Neural cell (in vitro differentiated cells): ENCODE results near the gene PPP2R1A.
A peak's percentile ranks its signal among the peaks of the same experiment; 100 is the strongest.

Experiments used
- CTCF ChIP-seq: fragments of 450-650 bp; IDR thresholded peaks from 2 replicates; pipeline ENCODE4 v1.5.1; 2014; ENCODE audit warnings: antibody characterized with exemption, mild to moderate bottlenecking, moderate library complexity; ENCODE audit not compliant: poor library complexity, severe bottlenecking
- EZH2 ChIP-seq: fragments of 200-600, 300-800 bp; shearing (Covaris generic), sonication (generic); IDR thresholded peaks from 2 replicates; pipeline ENCODE4 v1.6.1; 2014; ENCODE audit warnings: antibody characterized with exemption, low read length, borderline replicate concordance, mild to moderate bottlenecking; ENCODE audit not compliant: insufficient read depth, poor library complexity, severe bottlenecking
- POLR2AphosphoS5 ChIP-seq: IDR thresholded peaks from 2 replicates; pipeline ENCODE4 v1.6.1; 2012
- RAD21 ChIP-seq: fragments of 450-650 bp; conservative IDR thresholded peaks from 2 replicates; pipeline ENCODE4 v1.6.1; 2014; ENCODE audit warnings: antibody characterized with exemption, mild to moderate bottlenecking, moderate library complexity
- REST ChIP-seq: IDR thresholded peaks from 2 replicates; pipeline ENCODE4 v1.6.1; 2012; ENCODE audit warnings: borderline replicate concordance
- SMC3 ChIP-seq: fragments of 450-650 bp; conservative IDR thresholded peaks from 2 replicates; pipeline ENCODE4 v1.6.1; 2014; ENCODE audit warnings: antibody characterized with exemption, mild to moderate bottlenecking, moderate library complexity; ENCODE audit not compliant: poor library complexity
- TAF1 ChIP-seq: IDR thresholded peaks from 2 replicates; pipeline ENCODE4 v1.6.1; 2012; ENCODE audit warnings: low read depth

GRCh38 chr19:52248241-52248640 is 58.4 kb downstream of the PPP2R1A start:
- no peak for TF ChIP-seq CTCF
- no peak for TF ChIP-seq POLR2AphosphoS5
- no peak for TF ChIP-seq EZH2
- peak; percentile 13 for TF ChIP-seq RAD21
- no peak for TF ChIP-seq TAF1
- TF ChIP-seq REST = no peak
- TF ChIP-seq SMC3 = no peak
